ENCODE measurements around the gene ADGRG2.
"Not testable (repeated sequence)": the region's sequence is repeated elsewhere in the genome, so short reads cannot be mapped to it uniquely, and the experiment has no call there.

The ADGRG2 gene

DNA sequence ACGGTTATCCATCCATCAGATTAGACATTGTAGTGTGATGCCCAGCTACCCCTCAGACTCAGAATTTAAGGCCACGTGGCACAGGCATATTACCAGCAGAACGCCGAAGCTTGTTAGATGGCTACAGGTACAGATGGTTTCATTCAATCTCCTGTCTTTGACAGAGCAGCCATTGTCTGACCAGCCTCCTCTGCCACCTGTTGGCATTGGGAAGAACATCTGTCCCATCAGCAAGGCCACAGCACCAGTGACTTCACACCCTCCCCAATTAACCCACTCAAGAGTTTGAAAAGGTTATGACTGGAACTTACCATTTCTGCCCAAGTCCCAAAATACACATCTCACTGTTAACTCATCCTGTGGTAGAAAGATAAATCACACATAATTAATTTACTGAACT, 116.4 kb downstream of the ADGRG2 start:
- DNase-seq (ENCODE audit: low read depth in 2 of 2), result no peak

DNA sequence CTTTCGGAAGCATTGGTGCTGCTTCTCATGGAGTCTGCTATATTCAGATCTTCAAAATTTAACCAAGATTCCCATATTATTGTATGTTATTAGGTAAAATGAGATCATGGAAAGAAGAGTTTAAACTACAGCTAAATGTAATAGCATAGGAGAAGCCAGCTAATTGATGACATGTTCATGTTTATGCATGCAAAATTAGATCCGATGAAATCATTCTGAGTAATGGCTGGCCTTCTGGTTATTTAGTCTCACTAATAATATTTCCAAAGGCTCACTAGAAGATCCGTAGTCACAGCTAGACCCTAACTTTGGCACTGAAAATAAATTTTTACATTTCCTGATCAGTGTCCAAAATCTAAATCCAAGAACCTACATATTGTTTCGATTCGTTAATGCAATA, 118.5 kb downstream of the ADGRG2 start:
- DNase-seq (ENCODE audit: low read depth in 2 of 2), result no peak

GRCh38 chrX:18998653-18999052, 123.6 kb downstream of the ADGRG2 start:
- no peak for DNase-seq (ENCODE audit: low read depth in 2 of 2)

GRCh38 chrX:18997916-18998315, 124.4 kb downstream of the ADGRG2 start:
- DNase-seq (ENCODE audit: low read depth in 2 of 2), result no peak

DNA sequence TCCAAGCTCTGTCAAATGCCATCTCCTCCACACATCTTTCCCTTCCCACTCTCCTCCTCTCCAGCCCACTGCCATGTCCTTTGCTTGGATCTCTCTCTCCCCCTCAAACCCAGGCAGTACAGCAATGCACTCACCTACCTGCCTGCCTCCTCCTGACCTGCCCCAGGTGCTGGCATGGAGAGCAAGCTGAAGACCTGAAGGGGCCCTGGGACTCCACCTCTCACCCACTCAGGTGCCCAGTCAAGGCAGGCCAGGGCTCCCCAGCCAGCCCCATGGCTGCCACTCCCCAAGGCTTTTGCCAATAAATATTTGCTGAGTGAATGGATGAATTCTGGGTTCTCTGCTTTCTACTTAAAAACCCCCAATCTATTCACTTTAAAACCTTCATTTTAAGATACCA, 125.7 kb downstream of the ADGRG2 start:
- DNase-seq (ENCODE audit: low read depth in 2 of 2), result no peak

DNA sequence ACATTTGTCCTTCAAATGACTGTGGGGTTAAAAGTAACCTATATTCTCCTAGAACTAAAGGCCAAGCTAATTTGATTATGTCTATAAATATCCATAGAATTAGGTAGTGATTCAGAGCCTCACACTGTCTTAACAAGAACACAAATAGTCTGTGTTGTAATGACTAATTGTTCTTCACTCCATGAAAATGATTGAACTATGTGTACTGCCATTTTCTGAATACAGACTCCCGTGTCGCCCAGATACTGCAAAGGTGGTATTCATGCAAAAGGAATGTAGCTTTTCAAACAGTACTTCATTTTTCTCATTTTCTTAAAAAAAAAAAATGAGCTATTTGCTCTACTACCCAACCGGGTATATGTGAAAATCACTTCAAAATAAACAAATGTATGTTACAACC, 127.0 kb downstream of the ADGRG2 start:
- no peak for DNase-seq (ENCODE audit: low read depth in 2 of 2)

DNA sequence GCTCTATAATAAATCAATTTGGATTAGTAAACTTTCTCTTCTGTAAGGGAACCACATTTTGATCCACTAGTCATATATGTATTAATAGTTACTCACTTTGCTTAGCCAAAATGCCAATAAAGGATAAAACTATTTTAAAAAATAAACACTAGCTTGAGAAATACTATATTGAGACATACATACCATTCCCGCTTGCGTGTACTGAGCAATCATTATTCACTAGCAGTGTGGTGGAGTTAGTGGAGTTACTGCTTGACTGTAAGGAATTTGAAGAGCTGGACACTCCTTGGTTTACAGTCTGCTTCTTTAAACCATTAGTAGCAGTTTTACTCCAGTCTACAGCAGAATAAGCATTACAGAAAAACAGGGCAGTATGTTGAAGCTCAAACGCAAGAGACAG, 127.6 kb downstream of the ADGRG2 start:
- no peak for DNase-seq (ENCODE audit: low read depth in 2 of 2)

- no peak for DNase-seq (ENCODE audit: low read depth in 2 of 2)
Observed at GRCh38 chrX:18992829-18993228, 129.4 kb downstream of the ADGRG2 start.

DNA sequence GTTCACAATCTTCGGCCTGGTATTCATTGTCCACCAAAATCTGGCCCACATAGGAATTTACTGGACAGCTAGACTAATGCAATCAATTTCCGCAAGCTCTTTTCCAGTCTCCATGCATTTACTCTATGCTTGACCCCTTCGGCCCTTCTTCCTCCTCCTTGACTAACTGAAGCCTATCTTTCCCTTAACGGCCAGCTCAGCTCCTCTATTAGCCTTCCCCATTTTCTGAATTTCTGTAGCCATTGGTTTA, 137.2 kb downstream of the ADGRG2 start:
- no peak for DNase-seq (ENCODE audit: low read depth in 2 of 2)

- DNase-seq (ENCODE audit: low read depth in 2 of 2), result peak; percentile 69 to 74
Observed at GRCh38 chrX:18984381-18985185, 137.7 kb downstream of the ADGRG2 start.

- peak; percentile 23 to 46 for DNase-seq (ENCODE audit: low read depth in 2 of 2)
Observed at GRCh38 chrX:18983666-18984380, 138.4 kb downstream of the ADGRG2 start, which contains the start of gene PHKA2. PHKA2 (minus strand) TSS chrX:18984114; CDS start chrX:18983932, 182 bp downstream.

GRCh38 chrX:18981124-18981807, 141.0 kb downstream of the ADGRG2 start:
- no peak for DNase-seq (ENCODE audit: low read depth in 2 of 2)

- not testable (repeated sequence) for DNase-seq (ENCODE audit: low read depth in 2 of 2)
Observed at GRCh38 chrX:18980262-18980661, 142.0 kb downstream of the ADGRG2 start.

- DNase-seq (ENCODE audit: low read depth in 2 of 2), result no peak
Observed at GRCh38 chrX:18974993-18975392, 147.3 kb downstream of the ADGRG2 start.

DNA sequence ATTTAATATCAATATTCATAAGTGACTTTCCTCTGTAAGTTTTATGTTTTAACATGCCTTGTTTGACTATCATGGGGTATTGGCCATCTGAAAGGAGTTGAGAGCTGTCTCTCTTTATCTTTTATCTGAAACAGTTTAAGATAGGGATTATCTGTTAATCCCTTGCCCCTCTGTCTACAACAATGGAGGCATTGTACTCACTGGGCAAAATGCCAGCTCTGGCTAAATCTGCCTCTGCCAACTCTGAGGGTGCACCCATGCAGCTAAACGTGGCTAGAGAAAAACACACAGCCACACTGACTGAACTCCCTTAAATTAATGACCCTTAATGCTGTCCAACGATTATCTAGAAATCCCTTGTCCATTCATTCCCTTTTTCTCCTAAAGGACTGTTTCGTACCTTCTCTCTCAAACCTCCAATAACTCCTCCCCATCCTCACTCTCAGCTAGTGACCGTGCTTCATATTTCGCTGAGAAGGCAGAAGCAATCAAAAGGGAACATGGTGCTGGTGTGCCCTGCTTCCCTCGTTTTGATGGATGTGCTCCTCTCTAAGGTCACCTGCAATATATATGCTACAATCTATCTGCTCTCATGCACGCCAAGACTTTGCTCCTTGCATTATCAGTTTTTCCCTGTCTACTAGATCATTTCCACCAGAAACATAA, 148.6 kb downstream of the ADGRG2 start:
- no peak for DNase-seq (ENCODE audit: low read depth in 2 of 2)

- no peak for DNase-seq (ENCODE audit: low read depth in 2 of 2)
Observed at GRCh38 chrX:18971506-18971905, 150.8 kb downstream of the ADGRG2 start.

- no peak for DNase-seq (ENCODE audit: low read depth in 2 of 2)
Observed at GRCh38 chrX:18970465-18970864, 151.8 kb downstream of the ADGRG2 start.

- no peak for DNase-seq (ENCODE audit: low read depth in 2 of 2)
Observed at GRCh38 chrX:18966624-18967023, 155.6 kb downstream of the ADGRG2 start.

DNA sequence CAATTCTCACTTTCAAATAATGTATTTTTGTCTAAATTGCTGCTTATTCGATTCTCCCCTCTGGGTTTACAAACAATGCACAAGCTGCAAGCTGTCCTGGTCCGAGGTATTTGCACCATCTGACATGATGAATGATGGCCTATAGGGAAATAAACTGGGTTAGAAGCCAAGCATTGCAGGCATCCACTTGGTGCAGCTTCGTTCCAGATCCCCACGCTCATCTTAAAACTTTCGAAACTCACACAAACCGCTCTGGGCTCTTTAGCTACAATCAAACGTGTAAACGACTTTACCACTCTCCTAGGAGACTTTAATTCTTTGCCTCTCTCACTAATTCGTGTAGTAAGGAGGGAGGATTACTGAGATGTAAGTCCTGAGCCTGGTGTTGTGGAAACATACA, 157.4 kb downstream of the ADGRG2 start:
- no peak for DNase-seq (ENCODE audit: low read depth in 2 of 2)

DNA sequence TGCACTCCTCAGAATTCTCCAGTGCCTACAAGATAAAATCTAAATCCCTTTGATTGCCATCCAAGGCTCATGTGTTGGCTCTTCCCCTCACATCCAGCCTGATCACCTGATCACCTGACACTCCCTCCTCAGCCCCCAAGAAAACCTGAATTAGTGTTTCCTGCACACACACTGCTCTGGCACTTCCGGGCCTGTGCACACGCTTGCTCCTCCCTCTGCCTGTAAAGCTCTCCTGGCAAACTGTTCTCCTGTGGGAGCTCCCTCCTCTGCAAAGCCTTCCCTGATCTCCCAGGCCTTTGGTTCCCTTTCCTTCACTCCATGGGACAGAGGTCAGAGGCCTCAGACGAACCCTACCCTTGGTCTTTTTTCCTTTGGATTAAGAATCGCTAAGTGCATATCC, 158.2 kb downstream of the ADGRG2 start:
- no peak for DNase-seq (ENCODE audit: low read depth in 2 of 2)

GRCh38 chrX:18962329-18962728, 159.9 kb downstream of the ADGRG2 start:
- no peak for DNase-seq (ENCODE audit: low read depth in 2 of 2)

DNA sequence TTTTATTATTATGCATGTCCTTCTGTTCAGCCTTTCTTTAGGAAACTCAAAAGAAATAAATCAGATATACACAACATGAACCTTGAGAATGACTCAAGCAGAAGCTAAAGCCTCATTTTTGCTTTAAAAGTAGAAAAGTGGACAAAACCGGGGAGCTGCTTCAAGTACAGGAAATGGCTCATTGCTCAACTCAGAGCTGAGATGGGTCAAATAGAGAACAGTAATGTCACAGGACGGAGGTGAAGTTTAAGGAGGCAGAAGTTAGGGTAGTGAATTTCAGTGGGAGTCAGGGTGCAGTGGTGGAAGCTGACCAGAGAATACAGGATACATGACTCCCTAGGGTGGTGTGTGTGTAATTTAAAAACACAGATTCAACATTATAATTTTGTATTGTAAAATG, 160.6 kb downstream of the ADGRG2 start:
- no peak for DNase-seq (ENCODE audit: low read depth in 2 of 2)

All from stimulated activated CD8-positive, alpha-beta memory T cell treated with anti-CD3 and anti-CD28 coated beads, Interleukin-2, amount 100 ng/mL, for 48 hours (primary cell).